ENCODE measurements around the gene BRAF. TPM values are rescaled to one million over a fixed set of nuclear protein-coding genes. Genes with fewer than 3 reads are reported as not detected.

BRAF gene
- total RNA-seq, 1 experiment from 2014 or later = 29.7 TPM

GRCh38 chr7:140899883-140900282 lies 24.8 kb downstream of the BRAF start:
- intact Hi-C loops (cut with micrococcal nuclease) = no loop called here
- H3K4me2 ChIP-seq (ENCODE audit: low read length) = no peak overlapping the region
- TF ChIP-seq, protein P1, sequence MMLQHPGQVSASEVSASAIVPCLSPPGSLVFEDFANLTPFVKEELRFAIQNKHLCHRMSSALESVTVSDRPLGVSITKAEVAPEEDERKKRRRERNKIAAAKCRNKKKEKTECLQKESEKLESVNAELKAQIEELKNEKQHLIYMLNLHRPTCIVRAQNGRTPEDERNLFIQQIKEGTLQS (IDR thresholded peaks at IDR 0.05) = no peak
- TF ChIP-seq JUND (IDR thresholded peaks at IDR 0.05) (no peak), EZH2phosphoT487 (IDR thresholded peaks at IDR 0.05; ENCODE audit: borderline replicate concordance) (no peak), ELF1 (IDR thresholded peaks at IDR 0.05; ENCODE audit: borderline replicate concordance, low read depth) (no peak)

GRCh38 chr7:140898786-140899536 lies 25.8 kb downstream of the BRAF start:
- H3K9me2 ChIP-seq (ENCODE audit: insufficient read depth) = no peaks in the 10 kb centered on the region
- H3K4me2 ChIP-seq (ENCODE audit: low read length) = no peak overlapping the region
- CTCF ChIA-PET = no interaction called here
- H3K79me2 ChIP-seq (ENCODE audit: insufficient read depth, low read length) = peaks cover 81% of the 10 kb centered on the region
- H3K27me3 ChIP-seq (ENCODE audit: insufficient read depth, low read length) = no peaks in the 10 kb centered on the region
- H3K9me3 ChIP-seq (ENCODE audit: control insufficient read depth in 1 of 2, insufficient read depth in 1 of 2, low read depth in 1 of 2, low read length in 2 of 2) = no peaks in the 10 kb centered on the region
- DNase-seq (ENCODE audit: low read depth, low spot score) (no peak), ATAC-seq (no peak)
- BruUV-seq (replicated peaks) = no TSS peak
- H3K9ac ChIP-seq (ENCODE audit: low read length) = no peak overlapping the region
- H3K4me3 ChIP-seq (replicated peaks in 1 of 2; ENCODE audit: low read depth in 1 of 2, low read length in 2 of 2) = no peak overlapping the region
- no peaks in the 10 kb centered on the region for H3K36me3 ChIP-seq (ENCODE audit: control insufficient read depth in 1 of 2, insufficient read depth in 2 of 2, low read length in 2 of 2)
- H2AFZ ChIP-seq (ENCODE audit: low read depth, low read length, poor library complexity, severe bottlenecking) = no peak overlapping the region
- RAD21 ChIA-PET (ENCODE audit: low non-redundant PET in 1 of 2, low total read pairs in 2 of 2, uncharacterized antibody in 2 of 2, unreplicated experiment in 2 of 2) = no interaction called here
- H4K20me1 ChIP-seq (ENCODE audit: insufficient read depth) = no peaks in the 10 kb centered on the region
- TF ChIP-seq, protein P1 (IDR thresholded peaks at IDR 0.05) = no peak
- TF ChIP-seq SRF (IDR thresholded peaks at IDR 0.05; ENCODE audit: low read depth) (no peak), CTCF (IDR thresholded peaks at IDR 0.05 in 2 of 3, conservative IDR thresholded peaks at IDR 0.05 in 1 of 3; ENCODE audit: borderline replicate concordance in 1 of 3, insufficient read depth in 1 of 3, low read depth in 2 of 3, low read length in 2 of 3) (no peak), SIN3A (IDR thresholded peaks at IDR 0.05; ENCODE audit: low read depth) (no peak), EGR1 (IDR thresholded peaks at IDR 0.05; ENCODE audit: low read depth) (no peak), TCF7L2 (IDR thresholded peaks at IDR 0.05; ENCODE audit: borderline replicate concordance, extremely low read depth, insufficient read depth, insufficient read length) (no peak), ZNF274 (IDR thresholded peaks at IDR 0.05; ENCODE audit: low read depth, low read length) (no peak), ZBTB33 (IDR thresholded peaks at IDR 0.05; ENCODE audit: extremely low read depth, insufficient replicate concordance, low read length) (no peak)
- H3K27ac ChIP-seq (ENCODE audit: low read depth, low read length) = no peak overlapping the region
- POLR2A ChIA-PET = no interaction called here
- intact Hi-C loops (cut with micrococcal nuclease) = no loop called here
- H3K4me1 ChIP-seq (ENCODE audit: control insufficient read depth in 1 of 2, insufficient read depth in 2 of 2, low read length in 2 of 2) = no peaks in the 10 kb centered on the region

More at GRCh38 chr7:140899883-140900282, 24.8 kb downstream of the BRAF start:
- DNase-seq (ENCODE audit: low read depth, low spot score) (no peak), ATAC-seq (no peak)
- no TSS peak for BruUV-seq (replicated peaks)
- no peaks in the 10 kb centered on the region for H3K9me3 ChIP-seq (ENCODE audit: control insufficient read depth in 1 of 2, insufficient read depth in 1 of 2, low read depth in 1 of 2, low read length in 2 of 2)
- H3K9ac ChIP-seq (ENCODE audit: low read length) = no peak overlapping the region
- H3K4me3 ChIP-seq (replicated peaks in 1 of 2; ENCODE audit: low read depth in 1 of 2, low read length in 2 of 2) = no peak overlapping the region
- no peaks in the 10 kb centered on the region for H3K9me2 ChIP-seq (ENCODE audit: insufficient read depth)
- no peaks in the 10 kb centered on the region for H3K36me3 ChIP-seq (ENCODE audit: control insufficient read depth in 1 of 2, insufficient read depth in 2 of 2, low read length in 2 of 2)
- no peaks in the 10 kb centered on the region for H3K27me3 ChIP-seq (ENCODE audit: insufficient read depth, low read length)
- RAD21 ChIA-PET (ENCODE audit: low non-redundant PET in 1 of 2, low total read pairs in 2 of 2, uncharacterized antibody in 2 of 2, unreplicated experiment in 2 of 2) = no interaction called here
- POLR2A ChIA-PET = no interaction called here
- H3K4me1 ChIP-seq (ENCODE audit: control insufficient read depth in 1 of 2, insufficient read depth in 2 of 2, low read length in 2 of 2) = no peaks in the 10 kb centered on the region
- no peaks in the 10 kb centered on the region for H4K20me1 ChIP-seq (ENCODE audit: insufficient read depth)
- H3K79me2 ChIP-seq (ENCODE audit: insufficient read depth, low read length) = peaks cover 77% of the 10 kb centered on the region
- no peak overlapping the region for H2AFZ ChIP-seq (ENCODE audit: low read depth, low read length, poor library complexity, severe bottlenecking)
- no peak overlapping the region for H3K27ac ChIP-seq (ENCODE audit: low read depth, low read length)
- CTCF ChIA-PET = no interaction called here

Measured in HCT116 (cell line).